K562 (cell line): ENCODE data around the gene HELZ. TPM values are rescaled to one million over a fixed set of nuclear protein-coding genes. Genes with fewer than 3 reads are reported as not detected.

Experiments used
- ATAC-seq: fragments of 200-7000 bp; cut with Tn5 transposase; 3 replicates; pipeline ENCODE4 v1.9.1; 2020; ENCODE audit warnings: moderate library complexity
- BruUV-seq: library from RNA; stranded (reverse); fragments of 400-500 nt; replicated peaks from 2 replicates; lab custom pipeline; 2021; lab: Mats Ljungman, UMichigan
- CTCF ChIA-PET: fragments of 300-600 bp; formaldehyde crosslinking; extraction: SDS; loops from one replicate; lab custom pipeline; 2021; ENCODE audit warnings: low intra/inter-chr PET ratio; lab: Yijun Ruan, JAX
- POLR2A ChIA-PET: fragments of 300-600, 350-650 bp; sonication (Branson Sonifier 250); formaldehyde crosslinking; extraction: SDS; loops from one replicate; lab custom pipeline; 2021; ENCODE audit warnings: antibody characterized with exemption, inconsistent platforms; lab: Yijun Ruan, JAX
- DNase-seq, 4 experiments: peaks; one replicate each; pipeline versions ENCODE4 v3.0.0 to v3.0.0-alpha.2; 2011 to 2018; ENCODE audit warnings: low spot score in 3 of 4, mixed read lengths in 3 of 4; ENCODE audit errors: extremely low read depth in 1 of 4
- FAIRE-seq: peaks from 2 replicates; lab custom pipeline; 2011; peaks lifted over from hg19 to GRCh38; lab: Jason Lieb, UNC
- H2AFZ ChIP-seq: 2 replicates; pipeline ENCODE4 v1.6.0; 2011; ENCODE audit warnings: low read depth, low read length, control low read depth, inconsistent platforms
- H3K27ac ChIP-seq: fragments of 200-600 bp; 3 replicates; pipeline ENCODE4 v1.8.0; 2011; ENCODE audit warnings: low read depth, mild to moderate bottlenecking, control low read depth, inconsistent platforms, low read length, moderate library complexity, mixed read lengths; ENCODE audit errors: extremely low read depth
- H3K27me3 ChIP-seq, 2 experiments: fragments of 300-600 bp in 1 of 2; 2 replicates in 1 of 2; 3 replicates in 1 of 2; pipeline versions ENCODE4 v1.6.0 to v1.8.0; 2011; ENCODE audit warnings: inconsistent platforms in 2 of 2, low read length in 2 of 2, mild to moderate bottlenecking in 1 of 2, mixed read lengths in 1 of 2, moderate library complexity in 1 of 2; ENCODE audit not compliant: control insufficient read depth in 2 of 2, insufficient read depth in 2 of 2
- H3K36me3 ChIP-seq: fragments of 300-600 bp; 3 replicates; pipeline ENCODE4 v1.8.0; 2011; ENCODE audit warnings: mild to moderate bottlenecking, low read length, inconsistent platforms; ENCODE audit not compliant: control insufficient read depth, insufficient read depth
- H3K4me1 ChIP-seq, 2 experiments: fragments of 200-600 bp in 1 of 2; replicated peaks in 1 of 2; 2 replicates in 1 of 2; 3 replicates in 1 of 2; pipeline versions ENCODE4 v1.5.1 to v1.8.0; 2011; ENCODE audit warnings: inconsistent platforms in 2 of 2, low read length in 2 of 2, mild to moderate bottlenecking in 1 of 2, mixed read lengths in 1 of 2, moderate library complexity in 1 of 2; ENCODE audit not compliant: control insufficient read depth in 2 of 2, insufficient read depth in 2 of 2
- H3K4me2 ChIP-seq: 2 replicates; pipeline ENCODE4 v1.6.1; 2011; ENCODE audit warnings: low read length, control low read depth, inconsistent platforms, mixed read lengths; ENCODE audit not compliant: insufficient read depth
- H3K4me3 ChIP-seq: fragments of 200-600 bp; sonication (generic), shearing (Covaris generic); 2 replicates; pipeline ENCODE4 v1.5.1; 2016; ENCODE audit warnings: control low read depth, inconsistent platforms
- H3K79me2 ChIP-seq: fragments of 200-600 bp; 3 replicates; pipeline ENCODE4 v1.8.0; 2011; ENCODE audit warnings: low read length, inconsistent platforms; ENCODE audit not compliant: control insufficient read depth, insufficient read depth
- H3K9ac ChIP-seq, 2 experiments: 2 replicates each; pipeline versions ENCODE4 v1.6.0 to v1.6.1; 2011; ENCODE audit warnings: low read depth in 2 of 2, low read length in 2 of 2, control low read depth in 1 of 2, inconsistent platforms in 1 of 2, mild to moderate bottlenecking in 1 of 2, mixed read lengths in 1 of 2; ENCODE audit not compliant: insufficient read depth in 1 of 2
- H3K9me1 ChIP-seq: one replicate; pipeline ENCODE4 v1.6.0; 2011; ENCODE audit warnings: inconsistent platforms, mild to moderate bottlenecking, low read length, moderate library complexity; ENCODE audit not compliant: control insufficient read depth, insufficient read depth
- H3K9me3 ChIP-seq: replicated peaks from 2 replicates; pipeline ENCODE4 v1.5.1; 2011; ENCODE audit warnings: low read depth, low read length, inconsistent platforms; ENCODE audit not compliant: control insufficient read depth, insufficient read depth
- H4K20me1 ChIP-seq: replicated peaks from 2 replicates; pipeline ENCODE4 v1.6.1; 2011; ENCODE audit warnings: low read length, inconsistent platforms, mixed read lengths; ENCODE audit not compliant: control insufficient read depth, insufficient read depth
- ADNP ChIP-seq: fragments of 200-800 bp; sonication (Bioruptor generic); IDR thresholded peaks from 2 replicates; pipeline ENCODE4 v1.6.1; 2016; ENCODE audit warnings: missing genetic modification characterization, missing compliant biosample characterization
- ARNT ChIP-seq, 2 experiments: fragments of 450-650 bp; IDR thresholded peaks; 2 replicates each; pipeline ENCODE4 v1.6.1; 2016; ENCODE audit warnings: mild to moderate bottlenecking in 1 of 2
- ATF1 ChIP-seq, 2 experiments: fragments of 450-650 bp in 1 of 2; IDR thresholded peaks; 2 replicates each; pipeline ENCODE4 v1.6.1; 2016; ENCODE audit warnings: missing compliant biosample characterization in 1 of 2, missing genetic modification characterization in 1 of 2
- CBX8 ChIP-seq: fragments of 200-600 bp; sonication (generic); IDR thresholded peaks from 2 replicates; pipeline ENCODE4 v1.6.1; 2012; ENCODE audit warnings: borderline replicate concordance, mixed run types, low read depth, mild to moderate bottlenecking, moderate library complexity, mixed read lengths, low read length, control low read depth, inconsistent platforms; ENCODE audit not compliant: poor library complexity, severe bottlenecking; ENCODE audit errors: extremely low read depth
- DMBX1 ChIP-seq: fragments of 250-450 bp; sonication (Bioruptor Pico); IDR thresholded peaks from 2 replicates; pipeline ENCODE4 v1.8.0; 2022; ENCODE audit warnings: inconsistent platforms, mild to moderate bottlenecking, moderate library complexity, borderline replicate concordance
- EGR1 ChIP-seq: fragments of 450-650 bp; conservative IDR thresholded peaks from 2 replicates; pipeline ENCODE4 v1.6.1; 2017; ENCODE audit warnings: mild to moderate bottlenecking
- FOXA3 ChIP-seq, 2 experiments: fragments of 450-650 bp in 1 of 2; sonication (generic) in 1 of 2; formaldehyde crosslinking; IDR thresholded peaks in 1 of 2; conservative IDR thresholded peaks in 1 of 2; 2 replicates each; pipeline versions ENCODE4 v1.4.0 to v1.8.0; 2020 to 2022; ENCODE audit warnings: mild to moderate bottlenecking in 2 of 2, missing genetic modification reagents in 1 of 2
- NFE2 ChIP-seq: IDR thresholded peaks from 2 replicates; pipeline ENCODE4 v1.6.1; 2014; ENCODE audit warnings: antibody characterized with exemption, low read depth
- POLR3G ChIP-seq: IDR thresholded peaks from 2 replicates; pipeline ENCODE4 v1.6.1; 2011; ENCODE audit not compliant: insufficient read length, insufficient replicate concordance; ENCODE audit errors: extremely low read depth
- PPARD ChIP-seq: fragments of 250-450 bp; sonication (Bioruptor Pico); IDR thresholded peaks from 2 replicates; pipeline ENCODE4 v1.8.0; 2022; ENCODE audit warnings: inconsistent platforms, mild to moderate bottlenecking, moderate library complexity
- RNF219 ChIP-seq: fragments of 250-450 bp; sonication (Bioruptor Pico); IDR thresholded peaks from 2 replicates; pipeline ENCODE4 v1.5.0; 2022; ENCODE audit warnings: mild to moderate bottlenecking
- SMARCA4 ChIP-seq: fragments of 450-650 bp; IDR thresholded peaks from 2 replicates; pipeline ENCODE4 v1.6.1; 2016
- TCF3 ChIP-seq: sonication (generic); formaldehyde crosslinking; IDR thresholded peaks from 2 replicates; pipeline ENCODE4 v1.4.0; 2020; ENCODE audit warnings: mild to moderate bottlenecking, missing genetic modification reagents
- ZBED1 ChIP-seq: IDR thresholded peaks from 2 replicates; pipeline ENCODE4 v1.6.1; 2014
- ZC3H11A ChIP-seq: IDR thresholded peaks from 2 replicates; pipeline ENCODE4 v1.6.1; 2012; ENCODE audit warnings: low read depth, low read length, improper control_type of control experiment
- ZNF184 ChIP-seq: sonication (generic); formaldehyde crosslinking; IDR thresholded peaks from 2 replicates; pipeline ENCODE4 v1.5.0; 2020; ENCODE audit warnings: missing genetic modification reagents
- ZNF695 ChIP-seq: fragments of 450-650 bp; formaldehyde crosslinking; IDR thresholded peaks from 2 replicates; pipeline ENCODE4 v1.4.0; 2020; ENCODE audit warnings: mild to moderate bottlenecking, moderate library complexity
- WGBS: fragments of 100-300 bp; shearing (Covaris generic); methylation state at CpG from one replicate; pipeline ENCODE4 v1.1.6; 2016; ENCODE audit warnings: low coverage, mixed read lengths; ENCODE audit not compliant: insufficient coverage; ENCODE audit errors: missing lambda C conversion rate; 5-methylcytosine and 5-hydroxymethylcytosine counted together
- in situ Hi-C: fragments of 300-500 bp; cut with MboI; formaldehyde crosslinking; loops from 4 replicates; pipeline ENCODE4 v1.15.0; 2018; ENCODE audit warnings: inconsistent platforms, mixed read lengths
- intact Hi-C: fragments of 100-400 bp; cut with micrococcal nuclease; formaldehyde crosslinking; loops from 2 replicates; pipeline ENCODE4 v1.14.2; 2022
- polyA plus RNA-seq, 8 experiments: library from polyadenylated mRNA; depleted of rRNA in 4 of 8; stranded (reverse) in 5 of 8; unstranded in 3 of 8; fragments of >200 nt; fragmentation: Nextera tagmentation in 2 of 8; fragmentation: Illumina TruSeq in 1 of 8; extraction: Ambion mirVana in 2 of 8; extraction: Trizol in 1 of 8; gene quantifications; 2 replicates each; pipeline versions ENCODE4 v1.2.1 to v1.2.3, GENCODE V29; 2011 to 2014; ENCODE audit warnings: inconsistent platforms in 1 of 8, missing spikeins in 1 of 8
- total RNA-seq, 7 experiments: library from RNA; depleted of rRNA in 6 of 7; stranded (reverse); fragments of >200 nt in 6 of 7; fragmentation: Illumina TruSeq in 2 of 7; extraction: Trizol in 2 of 7; gene quantifications; 2 replicates each; pipeline versions ENCODE4 v1.2.1 to v1.2.3, GENCODE V29; 2011 to 2021; ENCODE audit warnings: low replicate concordance in 1 of 7
- TF ChIP-seq, protein P1 (sequence below): fragments of 250-450 bp; sonication (Bioruptor Pico); IDR thresholded peaks from 2 replicates; pipeline ENCODE4 v1.8.0; 2022; ENCODE audit warnings: inconsistent platforms, mild to moderate bottlenecking, moderate library complexity, borderline replicate concordance
- TF ChIP-seq, protein P2 (sequence below): fragments of 250-450 bp; sonication (Bioruptor Pico); IDR thresholded peaks from 2 replicates; pipeline ENCODE4 v1.8.0; 2021; ENCODE audit warnings: borderline replicate concordance, mild to moderate bottlenecking, moderate library complexity; ENCODE audit not compliant: poor library complexity, severe bottlenecking
- TF ChIP-seq, protein P3 (sequence below): fragments of 250-450 bp; sonication (Bioruptor Pico); IDR thresholded peaks from 2 replicates; pipeline ENCODE4 v1.5.0; 2021

HELZ gene
- total and polyA plus RNA-seq, 9 of the 15 experiments (the other 6 are each of a cell fraction or from before 2014, with no cell fraction given): 5.2 to 39.8 (median 17.3) TPM

DNA sequence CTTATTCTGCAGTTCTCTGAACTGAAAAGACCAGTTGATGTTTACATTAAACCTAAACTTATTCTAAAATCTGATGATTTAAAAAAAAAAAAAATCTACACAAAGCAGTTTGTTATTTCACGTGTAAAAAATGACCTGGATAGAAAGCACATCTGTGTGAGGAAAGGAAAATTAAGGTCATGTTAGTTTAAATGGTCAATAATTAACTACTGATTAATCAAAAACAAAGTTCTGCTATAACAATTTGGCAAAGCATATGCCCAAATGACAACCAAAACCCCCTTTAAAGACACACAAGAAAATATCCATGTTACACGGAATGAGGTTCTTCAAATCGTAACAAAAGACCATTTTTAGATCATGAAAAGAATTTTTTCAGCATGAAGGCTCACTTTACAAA, 170.2 kb downstream of the HELZ start:
- peaks cover 24% of the 10 kb centered on the region for H3K36me3 ChIP-seq
- no TSS peak for BruUV-seq
- DNase-seq: no peak
- H3K79me2 ChIP-seq: no peaks in the 10 kb centered on the region
- no peaks in the 10 kb centered on the region for H3K9me3 ChIP-seq
- H4K20me1 ChIP-seq: no peaks in the 10 kb centered on the region
- no peak for TF ChIP-seq ZC3H11A
- TF ChIP-seq, protein P1, sequence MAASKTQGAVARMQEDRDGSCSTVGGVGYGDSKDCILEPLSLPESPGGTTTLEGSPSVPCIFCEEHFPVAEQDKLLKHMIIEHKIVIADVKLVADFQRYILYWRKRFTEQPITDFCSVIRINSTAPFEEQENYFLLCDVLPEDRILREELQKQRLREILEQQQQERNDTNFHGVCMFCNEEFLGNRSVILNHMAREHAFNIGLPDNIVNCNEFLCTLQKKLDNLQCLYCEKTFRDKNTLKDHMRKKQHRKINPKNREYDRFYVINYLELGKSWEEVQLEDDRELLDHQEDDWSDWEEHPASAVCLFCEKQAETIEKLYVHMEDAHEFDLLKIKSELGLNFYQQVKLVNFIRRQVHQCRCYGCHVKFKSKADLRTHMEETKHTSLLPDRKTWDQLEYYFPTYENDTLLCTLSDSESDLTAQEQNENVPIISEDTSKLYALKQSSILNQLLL (CRISPR knock-in tag): no peak
- TF ChIP-seq EGR1: no peak
- TF ChIP-seq ARNT (IDR thresholded peaks at IDR 0.05): no peak
- TF ChIP-seq PPARD (CRISPR knock-in tag): no peak
- TF ChIP-seq, protein P2, sequence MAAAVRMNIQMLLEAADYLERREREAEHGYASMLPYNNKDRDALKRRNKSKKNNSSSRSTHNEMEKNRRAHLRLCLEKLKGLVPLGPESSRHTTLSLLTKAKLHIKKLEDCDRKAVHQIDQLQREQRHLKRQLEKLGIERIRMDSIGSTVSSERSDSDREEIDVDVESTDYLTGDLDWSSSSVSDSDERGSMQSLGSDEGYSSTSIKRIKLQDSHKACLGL (CRISPR knock-in tag): no peak
- TF ChIP-seq SMARCA4: no peak
- TF ChIP-seq POLR3G: no peak
- no peak for TF ChIP-seq ZNF184
- TF ChIP-seq ADNP (tag): no peak
- TF ChIP-seq FOXA3 (CRISPR knock-in tag; conservative IDR thresholded peaks at IDR 0.05 in 1 of 2, IDR thresholded peaks at IDR 0.05 in 1 of 2): no peak
- TF ChIP-seq ATF1 (CRISPR knock-in tag; IDR thresholded peaks at IDR 0.05): no peak
- TF ChIP-seq ATF1 (tag; IDR thresholded peaks at IDR 0.05): no peak
- TF ChIP-seq DMBX1: no peak
- no peak for TF ChIP-seq ZBED1
- TF ChIP-seq, protein P3, sequence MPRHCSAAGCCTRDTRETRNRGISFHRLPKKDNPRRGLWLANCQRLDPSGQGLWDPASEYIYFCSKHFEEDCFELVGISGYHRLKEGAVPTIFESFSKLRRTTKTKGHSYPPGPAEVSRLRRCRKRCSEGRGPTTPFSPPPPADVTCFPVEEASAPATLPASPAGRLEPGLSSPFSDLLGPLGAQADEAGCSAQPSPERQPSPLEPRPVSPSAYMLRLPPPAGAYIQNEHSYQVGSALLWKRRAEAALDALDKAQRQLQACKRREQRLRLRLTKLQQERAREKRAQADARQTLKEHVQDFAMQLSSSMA (CRISPR knock-in tag): no peak
- no peak for TF ChIP-seq NFE2
- no peak for TF ChIP-seq TCF3 (CRISPR knock-in tag)
- no peak for TF ChIP-seq RNF219
- TF ChIP-seq ZNF695 (CRISPR knock-in tag): no peak
- TF ChIP-seq CBX8: no peak
- TF ChIP-seq, all 486 proteins: peak for 0
- intact Hi-C loops (no loop called here), in situ Hi-C loops (no loop called here)
- no peak overlapping the region for H3K9ac ChIP-seq
- no peak overlapping the region for H3K4me3 ChIP-seq
- no peak for ATAC-seq
- no peaks in the 10 kb centered on the region for H3K9me1 ChIP-seq
- ChIA-PET CTCF (no interaction called here), POLR2A (interaction anchor here (0.7 to 1.0 kb wide), 2 partner anchors 8 to 72 kb away, joined by 4 read pairs; no protein-coding TSS in a partner anchor)
- no peaks in the 10 kb centered on the region for H3K4me1 ChIP-seq
- H3K27me3 ChIP-seq: no peaks in the 10 kb centered on the region
- H3K27ac ChIP-seq: no peak overlapping the region
- no peak overlapping the region for H2AFZ ChIP-seq
- 67% methylated on average over 3 of the region's 3 CpGs for WGBS
- no peak for FAIRE-seq
- no peak overlapping the region for H3K4me2 ChIP-seq
